HL-60 (cell line): Measurements from ENCODE around the gene PRDM16.

Experiments used
- GABPA ChIP-seq: IDR thresholded peaks from 2 replicates; pipeline ENCODE4 v1.6.1; 2012; ENCODE audit warnings: low read depth
- POLR2AphosphoS5 ChIP-seq: IDR thresholded peaks from 2 replicates; pipeline ENCODE4 v1.6.1; 2012; ENCODE audit warnings: low read depth
- SPI1 ChIP-seq: IDR thresholded peaks from 2 replicates; pipeline ENCODE4 v1.6.1; 2012; ENCODE audit warnings: low read depth, mild to moderate bottlenecking, borderline replicate concordance
- TF ChIP-seq, protein P1 (sequence below): IDR thresholded peaks from one replicate; pipeline ENCODE4 v1.5.1; 2011; ENCODE audit warnings: low read length, control low read depth, inconsistent platforms; ENCODE audit not compliant: insufficient read depth

DNA sequence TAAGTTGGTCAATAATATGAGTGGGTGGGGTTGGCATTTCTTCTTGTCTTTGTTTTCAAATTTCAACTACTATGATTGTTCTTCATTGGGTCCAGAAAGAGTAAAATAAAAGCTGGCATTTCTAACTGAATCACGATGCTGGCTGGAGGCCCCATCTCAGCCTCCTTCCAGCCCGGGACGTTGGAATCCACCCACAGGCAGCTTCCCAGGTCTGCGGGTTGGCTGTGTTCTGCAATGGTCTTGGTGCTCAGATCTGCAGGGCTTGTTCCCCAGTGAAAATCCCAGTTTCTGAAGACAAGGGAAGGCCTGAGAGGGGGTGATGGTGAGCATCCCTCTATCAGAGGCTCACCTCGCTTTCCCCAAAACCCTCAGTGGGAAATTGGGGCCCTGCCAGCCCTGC lies 330.7 kb downstream of the PRDM16 start:
- TF ChIP-seq, protein P1, sequence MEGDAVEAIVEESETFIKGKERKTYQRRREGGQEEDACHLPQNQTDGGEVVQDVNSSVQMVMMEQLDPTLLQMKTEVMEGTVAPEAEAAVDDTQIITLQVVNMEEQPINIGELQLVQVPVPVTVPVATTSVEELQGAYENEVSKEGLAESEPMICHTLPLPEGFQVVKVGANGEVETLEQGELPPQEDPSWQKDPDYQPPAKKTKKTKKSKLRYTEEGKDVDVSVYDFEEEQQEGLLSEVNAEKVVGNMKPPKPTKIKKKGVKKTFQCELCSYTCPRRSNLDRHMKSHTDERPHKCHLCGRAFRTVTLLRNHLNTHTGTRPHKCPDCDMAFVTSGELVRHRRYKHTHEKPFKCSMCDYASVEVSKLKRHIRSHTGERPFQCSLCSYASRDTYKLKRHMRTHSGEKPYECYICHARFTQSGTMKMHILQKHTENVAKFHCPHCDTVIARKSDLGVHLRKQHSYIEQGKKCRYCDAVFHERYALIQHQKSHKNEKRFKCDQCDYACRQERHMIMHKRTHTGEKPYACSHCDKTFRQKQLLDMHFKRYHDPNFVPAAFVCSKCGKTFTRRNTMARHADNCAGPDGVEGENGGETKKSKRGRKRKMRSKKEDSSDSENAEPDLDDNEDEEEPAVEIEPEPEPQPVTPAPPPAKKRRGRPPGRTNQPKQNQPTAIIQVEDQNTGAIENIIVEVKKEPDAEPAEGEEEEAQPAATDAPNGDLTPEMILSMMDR, result no peak
- TF ChIP-seq POLR2AphosphoS5 (no peak), SPI1 (no peak), GABPA (no peak)
